ENCODE measurements around the gene MB21D2. TPM values are rescaled to one million over a fixed set of nuclear protein-coding genes. Genes with fewer than 3 reads are reported as not detected.
A peak's percentile ranks its signal among the peaks of the same experiment; 100 is the strongest.
"Not testable (repeated sequence)": the region's sequence is repeated elsewhere in the genome, so short reads cannot be mapped to it uniquely, and the experiment has no call there.

MB21D2 gene
- total RNA-seq, 1 experiment from 2014 or later = 9.5 TPM

DNA sequence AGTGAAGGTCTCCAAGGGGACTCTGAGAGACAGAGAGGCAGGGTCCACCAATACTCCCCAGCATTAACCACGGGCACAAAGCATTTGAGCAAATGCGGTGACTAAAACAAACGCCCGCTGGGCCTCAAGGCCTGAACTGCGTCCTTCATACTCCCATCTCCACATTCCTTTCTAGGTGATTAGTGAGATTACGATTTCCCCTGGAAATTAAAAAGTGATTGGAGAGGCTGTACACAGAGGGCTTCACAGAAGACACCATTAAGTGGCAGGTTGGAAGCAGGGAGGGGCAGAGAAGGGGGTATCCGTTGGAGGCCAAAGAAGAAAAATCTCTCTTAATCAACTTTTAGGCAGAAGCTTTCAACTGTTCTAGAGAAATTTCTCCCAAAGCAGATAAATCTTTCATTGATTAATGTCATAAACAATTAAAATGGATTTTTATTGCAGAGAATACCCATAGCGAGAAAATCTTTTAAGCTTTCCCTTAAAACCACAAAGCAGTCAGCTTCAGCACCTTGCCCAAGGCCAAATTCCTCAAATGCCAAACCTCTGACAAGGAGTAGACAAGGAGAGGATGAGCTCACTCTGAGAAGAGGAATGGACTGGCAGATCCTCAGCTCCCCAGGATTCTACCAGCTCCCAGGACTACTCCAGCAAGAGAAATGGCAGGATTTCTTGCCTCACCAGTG, 38.2 kb downstream of the MB21D2 start:
- DNase-seq (ENCODE audit: low read depth, low spot score) = peak; percentile 87
- in situ Hi-C loops (cut with HindIII; ENCODE audit: low pct_unique_long_range_greater_than_20kb, low sequenced_read_pairs) = no loop called here

DNA sequence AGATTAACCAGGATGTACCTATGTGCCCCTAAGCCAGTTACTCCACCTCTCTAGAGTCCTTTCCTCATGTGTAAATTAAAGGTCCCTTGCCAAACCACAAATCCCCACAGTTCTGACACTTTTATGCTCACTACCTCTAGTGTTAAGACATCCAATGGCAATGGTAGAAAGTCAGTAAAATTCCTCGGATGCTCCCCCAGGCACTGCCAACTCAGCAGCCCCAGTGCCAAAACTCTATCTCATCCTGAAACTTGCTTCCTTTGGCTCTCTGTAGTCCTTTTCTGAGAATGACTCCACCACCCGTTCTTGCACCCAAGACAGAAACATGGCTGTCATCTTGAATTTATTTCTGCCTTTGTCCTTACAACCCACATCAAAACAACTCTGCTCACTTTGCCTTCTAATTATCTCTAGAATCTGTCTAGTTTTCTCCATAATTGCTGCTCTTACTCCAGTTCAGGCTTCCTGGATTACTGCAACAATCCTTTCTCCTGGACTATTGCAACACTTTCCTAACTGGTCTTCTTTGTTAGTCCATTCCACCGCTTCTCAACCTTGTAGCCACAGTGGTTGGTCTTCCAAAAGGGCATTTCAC, 41.6 kb downstream of the MB21D2 start:
- in situ Hi-C loops (cut with HindIII; ENCODE audit: low pct_unique_long_range_greater_than_20kb, low sequenced_read_pairs) = no loop called here
- peak; percentile 53 for DNase-seq (ENCODE audit: low read depth, low spot score)

DNA sequence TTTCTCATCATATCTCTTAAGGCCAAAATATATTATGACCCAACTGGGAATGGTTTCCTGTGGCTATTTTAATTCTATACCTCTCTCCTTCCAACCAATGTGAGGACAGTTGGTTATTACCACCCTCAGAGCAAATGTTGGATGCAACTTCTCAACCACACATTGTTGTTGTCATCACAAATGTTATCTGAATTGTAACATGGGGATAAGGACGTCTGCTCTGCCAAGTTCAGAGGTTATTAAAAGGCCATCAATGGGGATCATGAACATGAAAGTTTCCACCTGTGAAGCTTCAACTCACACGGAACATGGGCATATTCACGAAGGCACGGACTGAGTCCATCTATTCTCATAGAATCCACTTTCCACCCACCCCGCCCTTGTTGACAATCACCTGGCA, 46.8 kb downstream of the MB21D2 start:
- in situ Hi-C loops (cut with HindIII; ENCODE audit: low pct_unique_long_range_greater_than_20kb, low sequenced_read_pairs) = no loop called here
- DNase-seq (ENCODE audit: low read depth, low spot score) = no peak

DNA sequence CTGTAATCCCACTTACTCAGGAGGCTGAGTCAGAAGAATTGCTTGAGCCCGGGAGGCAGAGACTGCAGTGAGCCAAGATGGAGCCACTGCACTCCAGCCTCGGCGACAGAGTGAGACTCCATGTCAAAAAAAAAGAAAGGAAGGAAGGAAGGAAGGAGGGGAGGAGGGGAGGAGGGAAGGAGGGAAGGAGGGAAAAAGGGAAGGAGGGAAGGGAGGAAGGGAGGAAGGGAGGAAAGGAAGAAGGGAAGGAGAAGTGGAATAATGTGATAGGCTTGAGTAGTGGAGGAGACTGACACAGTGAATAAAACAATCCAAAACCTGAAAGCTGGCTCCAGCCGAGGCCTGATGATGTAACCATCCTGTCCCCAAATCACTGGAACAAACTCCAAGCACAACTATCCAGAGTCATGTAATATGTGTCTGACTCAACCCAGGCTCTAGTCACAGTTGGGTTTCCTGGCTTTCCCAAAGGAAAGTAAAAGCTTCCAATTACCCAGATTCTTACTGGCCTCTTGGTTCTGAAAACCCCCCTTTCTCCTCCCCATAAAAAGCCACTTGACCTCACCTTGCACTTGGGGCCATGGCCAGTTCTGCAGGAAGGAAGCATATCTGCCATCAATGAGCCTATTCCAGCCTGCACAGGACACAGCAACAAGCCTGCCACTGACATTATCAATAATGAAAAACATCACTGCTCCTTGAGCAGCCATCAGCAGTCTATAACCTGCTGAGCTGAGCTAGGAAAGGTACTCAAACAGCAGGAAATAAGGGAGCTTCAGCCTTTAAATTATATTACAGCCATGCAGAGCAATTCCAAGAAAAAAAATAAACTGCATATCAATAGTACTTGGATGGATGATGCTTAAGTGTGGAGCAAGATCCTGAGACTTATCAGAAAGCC, 48.3 kb downstream of the MB21D2 start:
- no peak for DNase-seq (ENCODE audit: low read depth, low spot score)
- in situ Hi-C loops (cut with HindIII; ENCODE audit: low pct_unique_long_range_greater_than_20kb, low sequenced_read_pairs) = no loop called here

- no peak for DNase-seq (ENCODE audit: low read depth, low spot score)
- in situ Hi-C loops (cut with HindIII; ENCODE audit: low pct_unique_long_range_greater_than_20kb, low sequenced_read_pairs) = no loop called here
Measured at GRCh38 chr3:192867645-192868044, 50.0 kb downstream of the MB21D2 start.

GRCh38 chr3:192866804-192867203, 50.9 kb downstream of the MB21D2 start:
- in situ Hi-C loops (cut with HindIII; ENCODE audit: low pct_unique_long_range_greater_than_20kb, low sequenced_read_pairs) = no loop called here

GRCh38 chr3:192864941-192865340, 52.7 kb downstream of the MB21D2 start:
- in situ Hi-C loops (cut with HindIII; ENCODE audit: low pct_unique_long_range_greater_than_20kb, low sequenced_read_pairs) = no loop called here
- no peak for DNase-seq (ENCODE audit: low read depth, low spot score)

More at GRCh38 chr3:192866804-192867203, 50.9 kb downstream of the MB21D2 start:
- DNase-seq (ENCODE audit: low read depth, low spot score) = no peak

GRCh38 chr3:192863091-192863420, 54.6 kb downstream of the MB21D2 start:
- no peak for DNase-seq (ENCODE audit: low read depth, low spot score)
- in situ Hi-C loops (cut with HindIII; ENCODE audit: low pct_unique_long_range_greater_than_20kb, low sequenced_read_pairs) = no loop called here

GRCh38 chr3:192862408-192863090, 55.1 kb downstream of the MB21D2 start:
- in situ Hi-C loops (cut with HindIII; ENCODE audit: low pct_unique_long_range_greater_than_20kb, low sequenced_read_pairs) = no loop called here
- no peak for DNase-seq (ENCODE audit: low read depth, low spot score)

GRCh38 chr3:192861972-192862371, 55.7 kb downstream of the MB21D2 start:
- in situ Hi-C loops (cut with HindIII; ENCODE audit: low pct_unique_long_range_greater_than_20kb, low sequenced_read_pairs) = no loop called here
- no peak for DNase-seq (ENCODE audit: low read depth, low spot score)

- DNase-seq (ENCODE audit: low read depth, low spot score) = no peak
- in situ Hi-C loops (cut with HindIII; ENCODE audit: low pct_unique_long_range_greater_than_20kb, low sequenced_read_pairs) = no loop called here
Measured at GRCh38 chr3:192860454-192860853, 57.2 kb downstream of the MB21D2 start.

DNA sequence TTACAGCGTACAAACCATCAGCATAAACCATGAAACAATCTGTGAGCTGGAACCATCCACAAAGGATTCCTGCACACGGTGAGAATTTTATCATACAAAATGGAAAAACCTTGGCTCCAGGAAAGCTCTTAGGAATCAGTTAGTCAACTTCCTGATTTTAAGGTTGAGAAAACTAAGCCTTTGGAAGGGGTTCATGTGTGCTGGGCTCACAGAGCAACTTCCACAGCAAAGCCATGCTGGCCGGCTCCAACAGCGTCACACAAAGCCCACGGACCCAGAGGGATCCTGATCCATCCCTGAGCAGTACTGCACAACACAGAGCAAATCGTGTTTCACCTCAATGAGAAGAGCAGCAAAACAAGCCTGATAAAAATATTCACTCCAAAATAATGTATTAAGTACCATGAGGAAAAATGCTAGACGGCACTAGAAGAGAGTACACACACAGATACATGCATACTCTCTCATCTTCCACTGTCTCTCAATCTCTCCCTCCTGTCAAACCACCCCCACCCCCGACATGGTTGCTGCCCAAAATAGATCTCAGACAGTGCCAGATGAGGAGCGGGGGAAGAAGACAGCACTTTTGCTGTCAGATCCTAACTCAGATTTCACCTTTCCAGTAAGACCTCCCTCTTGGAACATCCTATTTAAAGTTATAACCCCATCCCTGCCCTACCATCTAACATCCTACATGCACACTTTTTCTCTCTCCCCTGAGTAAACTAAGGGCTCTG, 58.6 kb downstream of the MB21D2 start:
- in situ Hi-C loops (cut with HindIII; ENCODE audit: low pct_unique_long_range_greater_than_20kb, low sequenced_read_pairs) = no loop called here

DNA sequence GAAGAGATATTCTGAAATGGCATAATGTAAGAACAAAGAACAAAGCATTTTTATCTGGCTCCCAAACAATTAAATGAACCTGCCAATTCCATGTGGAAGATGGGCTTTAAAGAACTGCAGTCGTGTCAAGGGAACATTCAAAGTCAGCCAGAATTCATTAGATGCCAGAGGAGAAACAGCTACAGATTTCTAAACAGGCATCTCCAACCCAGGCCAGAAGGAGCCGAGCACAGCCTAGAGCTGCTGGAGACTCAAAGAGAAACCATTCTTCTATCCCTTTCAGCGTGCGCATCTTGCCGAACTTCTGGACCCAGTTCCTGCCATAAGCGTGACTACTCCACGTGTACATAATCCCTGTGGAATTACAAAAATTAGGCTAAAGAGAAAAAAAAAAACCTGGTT, 60.4 kb downstream of the MB21D2 start:
- in situ Hi-C loops (cut with HindIII; ENCODE audit: low pct_unique_long_range_greater_than_20kb, low sequenced_read_pairs) = no loop called here
- no peak for DNase-seq (ENCODE audit: low read depth, low spot score)

More for the DNA sequence above, 58.6 kb downstream of the MB21D2 start:
- no peak for DNase-seq (ENCODE audit: low read depth, low spot score)

DNA sequence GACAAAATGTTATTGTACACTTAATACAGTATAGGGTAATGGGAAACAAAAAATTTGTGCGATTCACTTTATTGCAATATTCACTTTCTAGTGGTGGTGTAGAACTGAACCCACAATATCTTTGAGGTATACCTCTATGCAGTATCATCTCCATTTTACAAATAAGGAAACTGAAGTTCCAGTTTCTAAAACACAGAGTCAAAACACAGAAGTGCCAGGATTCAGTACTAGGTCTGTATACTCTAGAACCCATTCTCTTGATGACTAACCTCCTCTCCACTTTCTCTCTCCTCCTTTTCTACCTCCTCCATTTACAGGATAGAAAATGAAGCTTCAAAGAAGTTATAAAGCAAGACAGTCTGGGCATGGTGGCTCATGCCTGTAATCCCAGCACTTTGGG, 62.2 kb downstream of the MB21D2 start:
- no peak for DNase-seq (ENCODE audit: low read depth, low spot score)

GRCh38 chr3:192851821-192852372, 65.8 kb downstream of the MB21D2 start:
- in situ Hi-C loops (cut with HindIII; ENCODE audit: low pct_unique_long_range_greater_than_20kb, low sequenced_read_pairs) = no loop called here
- peak; percentile 62 for DNase-seq (ENCODE audit: low read depth, low spot score)

More for the DNA sequence above, 62.2 kb downstream of the MB21D2 start:
- in situ Hi-C loops (cut with HindIII; ENCODE audit: low pct_unique_long_range_greater_than_20kb, low sequenced_read_pairs) = no loop called here

GRCh38 chr3:192850451-192850981, 67.1 kb downstream of the MB21D2 start:
- in situ Hi-C loops (cut with HindIII; ENCODE audit: low pct_unique_long_range_greater_than_20kb, low sequenced_read_pairs) = no loop called here
- DNase-seq (ENCODE audit: low read depth, low spot score) = no peak

GRCh38 chr3:192849821-192850220, 67.8 kb downstream of the MB21D2 start:
- DNase-seq (ENCODE audit: low read depth, low spot score); in situ Hi-C loops (cut with HindIII; ENCODE audit: low pct_unique_long_range_greater_than_20kb, low sequenced_read_pairs): not testable (repeated sequence)
